Type B pancreatic cell (in vitro differentiated cells): ENCODE measurements around the gene U2SURP. TPM values are rescaled to one million over a fixed set of nuclear protein-coding genes. Genes with fewer than 3 reads are reported as not detected.
"Not testable (repeated sequence)": the region's sequence is repeated elsewhere in the genome, so short reads cannot be mapped to it uniquely, and the experiment has no call there.

Source experiments
- DNase-seq: peaks from one replicate; pipeline ENCODE4 v3.0.0; 2021; ENCODE audit warnings: mixed read lengths; ENCODE audit not compliant: unreplicated experiment; ENCODE audit errors: extremely low spot score
- H3K27ac Mint-ChIP-seq: 2 replicates; pipeline ENCODE4 v1.8.0; 2021; ENCODE audit warnings: mild to moderate bottlenecking, mixed read lengths
- H3K27me3 Mint-ChIP-seq: 2 replicates; pipeline ENCODE4 v1.8.0; 2021; ENCODE audit warnings: mixed read lengths
- H3K36me3 Mint-ChIP-seq: 2 replicates; pipeline ENCODE4 v1.8.0; 2021; ENCODE audit warnings: mixed read lengths
- H3K4me1 Mint-ChIP-seq: one replicate; pipeline ENCODE4 v1.8.0; 2021; ENCODE audit warnings: mixed read lengths; ENCODE audit not compliant: unreplicated experiment
- H3K4me3 Mint-ChIP-seq: 2 replicates; pipeline ENCODE4 v1.8.0; 2021; ENCODE audit warnings: mild to moderate bottlenecking, mixed read lengths
- H3K9me3 Mint-ChIP-seq: 2 replicates; pipeline ENCODE4 v1.8.0; 2021; ENCODE audit warnings: mixed read lengths
- CTCF ChIP-seq: fragments of 200-600 bp; sonication (generic); conservative IDR thresholded peaks from 2 replicates; pipeline ENCODE4 v1.5.0; 2021; ENCODE audit warnings: antibody characterized with exemption, mild to moderate bottlenecking
- total RNA-seq: library from RNA; stranded (reverse); gene quantifications from 2 replicates; pipeline ENCODE4 v1.2.1, GENCODE V29; 2021; ENCODE audit warnings: low replicate concordance

The U2SURP gene
- total RNA-seq, 1 donor from 2014 or later: 129 TPM

GRCh38 chr3:142987080-142987700 lies 14.2 kb upstream of the U2SURP start:
- no peak for DNase-seq
- no peaks in the 10 kb centered on the region for H3K9me3 Mint-ChIP-seq
- H3K27me3 Mint-ChIP-seq: peaks cover 10% of the 10 kb centered on the region
- no peak overlapping the region for H3K27ac Mint-ChIP-seq
- peaks cover 4% of the 10 kb centered on the region for H3K4me1 Mint-ChIP-seq
- no peaks in the 10 kb centered on the region for H3K36me3 Mint-ChIP-seq
- TF ChIP-seq CTCF: peak; percentile 89
- no peak overlapping the region for H3K4me3 Mint-ChIP-seq

GRCh38 chr3:142987707-142988106 lies 13.7 kb upstream of the U2SURP start:
- TF ChIP-seq CTCF: no peak
- H3K9me3 Mint-ChIP-seq: no peaks in the 10 kb centered on the region
- peaks cover 7% of the 10 kb centered on the region for H3K27me3 Mint-ChIP-seq
- no peak overlapping the region for H3K27ac Mint-ChIP-seq
- DNase-seq: no peak
- H3K36me3 Mint-ChIP-seq: no peaks in the 10 kb centered on the region
- no peak overlapping the region for H3K4me3 Mint-ChIP-seq
- H3K4me1 Mint-ChIP-seq: peaks cover 4% of the 10 kb centered on the region

GRCh38 chr3:142988221-142988620 lies 13.1 kb upstream of the U2SURP start:
- not testable (repeated sequence) for H3K4me3 Mint-ChIP-seq, H3K9me3 Mint-ChIP-seq, H3K27ac Mint-ChIP-seq, H3K4me1 Mint-ChIP-seq, H3K27me3 Mint-ChIP-seq, DNase-seq, H3K36me3 Mint-ChIP-seq

- H3K9me3 Mint-ChIP-seq, H3K27me3 Mint-ChIP-seq, DNase-seq, H3K36me3 Mint-ChIP-seq, H3K27ac Mint-ChIP-seq, H3K4me3 Mint-ChIP-seq, H3K4me1 Mint-ChIP-seq: not testable (repeated sequence)
Observed at GRCh38 chr3:142988826-142989225, 12.5 kb upstream of the U2SURP start.

GRCh38 chr3:142990721-142991120 lies 10.6 kb upstream of the U2SURP start:
- H3K4me3 Mint-ChIP-seq: no peak overlapping the region

GRCh38 chr3:142992323-142992722 lies 9.0 kb upstream of the U2SURP start:
- TF ChIP-seq CTCF: no peak
- Mint-ChIP-seq H3K27ac (no peak overlapping the region), H3K4me1 (peaks cover 5% of the 10 kb centered on the region), H3K9me3 (no peaks in the 10 kb centered on the region), H3K4me3 (no peak overlapping the region), H3K27me3 (peaks cover 5% of the 10 kb centered on the region), H3K36me3 (no peaks in the 10 kb centered on the region)
- DNase-seq: no peak

More at GRCh38 chr3:142990721-142991120, 10.6 kb upstream of the U2SURP start:
- Mint-ChIP-seq H3K36me3 (no peaks in the 10 kb centered on the region), H3K4me1 (peaks cover 10% of the 10 kb centered on the region), H3K27ac (no peak overlapping the region), H3K27me3 (peaks cover 5% of the 10 kb centered on the region), H3K9me3 (no peaks in the 10 kb centered on the region)
- no peak for DNase-seq
- no peak for TF ChIP-seq CTCF
